Trophoblast cell (in vitro differentiated cells and primary cell): Measurements from ENCODE around the gene FAM161A.
"Not testable (repeated sequence)": the region's sequence is repeated elsewhere in the genome, so short reads cannot be mapped to it uniquely, and the experiment has no call there.

Experiments used
- DNase-seq, 2 donors: peaks; one replicate each; pipeline ENCODE4 v3.0.0-alpha.2; 2016
- H2AFZ ChIP-seq: 2 replicates; pipeline ENCODE4 v1.6.1; 2013; ENCODE audit warnings: low read length, moderate library complexity, mild to moderate bottlenecking; ENCODE audit not compliant: insufficient read depth, poor library complexity
- H2AK5ac ChIP-seq: 2 replicates; pipeline ENCODE4 v1.6.1; 2013; ENCODE audit warnings: mild to moderate bottlenecking, low read length
- H2BK120ac ChIP-seq: 2 replicates; pipeline ENCODE4 v1.6.1; 2013; ENCODE audit warnings: low read length, mild to moderate bottlenecking, moderate library complexity; ENCODE audit not compliant: insufficient read depth, poor library complexity
- H2BK12ac ChIP-seq: 2 replicates; pipeline ENCODE4 v1.6.1; 2013; ENCODE audit warnings: mild to moderate bottlenecking, low read length, moderate library complexity
- H2BK5ac ChIP-seq: 2 replicates; pipeline ENCODE4 v1.6.1; 2013; ENCODE audit warnings: low read length, low read depth, moderate library complexity, mild to moderate bottlenecking; ENCODE audit not compliant: poor library complexity
- H3K14ac ChIP-seq: 2 replicates; pipeline ENCODE4 v1.6.1; 2013; ENCODE audit warnings: mild to moderate bottlenecking, low read length
- H3K18ac ChIP-seq: 2 replicates; pipeline ENCODE4 v1.6.1; 2013; ENCODE audit warnings: mild to moderate bottlenecking, low read length
- H3K23ac ChIP-seq: 2 replicates; pipeline ENCODE4 v1.6.1; 2013; ENCODE audit warnings: low read length
- H3K27ac ChIP-seq: 2 replicates; pipeline ENCODE4 v1.5.1; 2013; ENCODE audit warnings: low read depth, mild to moderate bottlenecking, inconsistent platforms, low read length, moderate library complexity
- H3K27me3 ChIP-seq: 2 replicates; pipeline ENCODE4 v1.6.1; 2013; ENCODE audit warnings: inconsistent platforms, mild to moderate bottlenecking, low read length, moderate library complexity; ENCODE audit not compliant: insufficient read depth
- H3K36me3 ChIP-seq, 2 experiments: 1 replicate in 1 of 2; 2 replicates in 1 of 2; pipeline ENCODE4 v1.6.1; 2013; ENCODE audit warnings: low read length in 2 of 2, mild to moderate bottlenecking in 2 of 2, moderate library complexity in 1 of 2; ENCODE audit not compliant: insufficient read depth in 2 of 2, control insufficient read depth in 1 of 2
- H3K4ac ChIP-seq: 2 replicates; pipeline ENCODE4 v1.6.1; 2013; ENCODE audit warnings: low read depth, mild to moderate bottlenecking, low read length, moderate library complexity
- H3K4me1 ChIP-seq, 2 experiments: 1 replicate in 1 of 2; 2 replicates in 1 of 2; pipeline ENCODE4 v1.6.1; 2013; ENCODE audit warnings: low read length in 2 of 2, mild to moderate bottlenecking in 2 of 2, moderate library complexity in 1 of 2; ENCODE audit not compliant: insufficient read depth in 2 of 2, control insufficient read depth in 1 of 2
- H3K4me2 ChIP-seq: 2 replicates; pipeline ENCODE4 v1.6.1; 2013; ENCODE audit warnings: inconsistent platforms, mild to moderate bottlenecking, low read length, moderate library complexity
- H3K4me3 ChIP-seq: 2 replicates; pipeline ENCODE4 v1.5.1; 2013; ENCODE audit warnings: mild to moderate bottlenecking, low read depth, low read length, inconsistent platforms
- H3K79me1 ChIP-seq: one replicate; pipeline ENCODE4 v1.6.1; 2013; ENCODE audit warnings: low read length
- H3K79me2 ChIP-seq: 2 replicates; pipeline ENCODE4 v1.6.1; 2013; ENCODE audit warnings: low read length, mild to moderate bottlenecking; ENCODE audit not compliant: control insufficient read depth, insufficient read depth, poor library complexity
- H3K9ac ChIP-seq: 2 replicates; pipeline ENCODE4 v1.6.1; 2013; ENCODE audit warnings: mild to moderate bottlenecking, low read length
- H3K9me3 ChIP-seq: 2 replicates; pipeline ENCODE4 v1.6.1; 2013; ENCODE audit warnings: low read depth, mild to moderate bottlenecking, control low read depth, inconsistent platforms, low read length; ENCODE audit not compliant: insufficient read depth
- H4K12ac ChIP-seq: 2 replicates; pipeline ENCODE4 v1.6.1; 2013; ENCODE audit warnings: low read depth, mild to moderate bottlenecking, low read length, moderate library complexity
- H4K8ac ChIP-seq: 2 replicates; pipeline ENCODE4 v1.6.1; 2013; ENCODE audit warnings: low read depth, mild to moderate bottlenecking, low read length, moderate library complexity
- H4K91ac ChIP-seq: one replicate; pipeline ENCODE4 v1.6.1; 2013; ENCODE audit warnings: low read depth, mild to moderate bottlenecking, low read length, moderate library complexity
- WGBS: extraction: QIAGEN DNeasy Blood & Tissue Kit; methylation state at CpG from one replicate; pipeline ENCODE4 v1.1.7; 2013; ENCODE audit warnings: missing lambda C conversion rate; ENCODE audit not compliant: insufficient read length, insufficient coverage; ENCODE audit errors: extremely low coverage; 5-methylcytosine and 5-hydroxymethylcytosine counted together

Gene FAM161A

GRCh38 chr2:61854564-61855317, 881 bp upstream of the FAM161A start:
- H3K79me2 ChIP-seq = no peaks in the 10 kb centered on the region
- H4K91ac ChIP-seq = peak overlapping the region; percentile 50
- peak overlapping the region; percentile 7 for H3K18ac ChIP-seq
- H2BK12ac ChIP-seq = no peak overlapping the region
- no peak overlapping the region for H3K23ac ChIP-seq
- H4K12ac ChIP-seq = peak overlapping the region; percentile 55
- peak overlapping the region; percentile 71 for H3K4me2 ChIP-seq
- H3K9ac ChIP-seq = peak overlapping the region; percentile 3
- H2BK5ac ChIP-seq = no peak overlapping the region
- no peaks in the 10 kb centered on the region for H3K9me3 ChIP-seq
- H3K36me3 ChIP-seq = no peaks in the 10 kb centered on the region
- H3K4ac ChIP-seq = no peak overlapping the region
- peaks cover 4% of the 10 kb centered on the region for H3K79me1 ChIP-seq
- H2AK5ac ChIP-seq = no peak overlapping the region
- H3K4me3 ChIP-seq = peak overlapping the region; percentile 67
- DNase-seq = peak; percentile 97 to 98
- peak overlapping the region; percentile 40 for H3K14ac ChIP-seq
- peak overlapping the region; percentile 47 for H4K8ac ChIP-seq
- no CpG with 5 or more reads among the region's 23 CpGs for WGBS
- no peak overlapping the region for H3K27ac ChIP-seq
- peak overlapping the region; percentile 4 for H2BK120ac ChIP-seq
- H3K27me3 ChIP-seq = no peaks in the 10 kb centered on the region
- H3K4me1 ChIP-seq = no peaks in the 10 kb centered on the region
- peak overlapping the region; percentile 87 for H2AFZ ChIP-seq

GRCh38 chr2:61853086-61853846, 594 bp downstream of the FAM161A start:
- Histone ChIP-seq H3K9me3 (no peaks in the 10 kb centered on the region), H2AK5ac (no peak overlapping the region), H2BK12ac (no peak overlapping the region), H4K8ac (peak overlapping the region; percentile 15), H3K27me3 (no peaks in the 10 kb centered on the region), H3K18ac (peak overlapping the region; percentile 15), H3K4ac (no peak overlapping the region), H4K12ac (peak overlapping the region; percentile 12), H3K79me2 (no peaks in the 10 kb centered on the region), H3K4me1 (no peaks in the 10 kb centered on the region), H3K4me2 (peak overlapping the region; percentile 71), H3K14ac (no peak overlapping the region), H2AFZ (peak overlapping the region; percentile 4), H2BK120ac (no peak overlapping the region), H3K23ac (no peak overlapping the region), H4K91ac (peak overlapping the region; percentile 44), H3K9ac (no peak overlapping the region), H3K27ac (no peak overlapping the region), H3K36me3 (no peaks in the 10 kb centered on the region), H3K4me3 (peak overlapping the region; percentile 89), H3K79me1 (peaks cover 4% of the 10 kb centered on the region), H2BK5ac (peak overlapping the region; percentile 11)
- peak in 1 of 2 donors; percentile 64 for DNase-seq
- no CpG with 5 or more reads among the region's 26 CpGs for WGBS

- H4K91ac ChIP-seq, H3K4me3 ChIP-seq, H3K79me2 ChIP-seq, H2AFZ ChIP-seq, H3K9ac ChIP-seq, H3K27me3 ChIP-seq, H2AK5ac ChIP-seq, DNase-seq, H2BK120ac ChIP-seq, H3K4ac ChIP-seq, H3K4me2 ChIP-seq, H2BK5ac ChIP-seq, H3K18ac ChIP-seq, H3K23ac ChIP-seq, H3K9me3 ChIP-seq, H3K36me3 ChIP-seq, H4K8ac ChIP-seq, H3K27ac ChIP-seq, H3K4me1 ChIP-seq, H3K79me1 ChIP-seq, H2BK12ac ChIP-seq, H4K12ac ChIP-seq, H3K14ac ChIP-seq: not testable (repeated sequence)
- no CpG with 5 or more reads among the region's 10 CpGs for WGBS
Observed at GRCh38 chr2:61851270-61851669, 2.6 kb downstream of the FAM161A start.

GRCh38 chr2:61845320-61845719, 8.5 kb downstream of the FAM161A start:
- Histone ChIP-seq H3K18ac (no peak overlapping the region), H2BK120ac (no peak overlapping the region), H4K91ac (no peak overlapping the region), H3K14ac (no peak overlapping the region), H2BK5ac (no peak overlapping the region), H3K4me1 (no peaks in the 10 kb centered on the region), H2AFZ (no peak overlapping the region), H3K9ac (no peak overlapping the region), H3K27ac (no peak overlapping the region), H3K79me1 (no peaks in the 10 kb centered on the region), H3K79me2 (no peaks in the 10 kb centered on the region), H3K27me3 (no peaks in the 10 kb centered on the region), H3K4me2 (no peak overlapping the region), H3K4me3 (no peak overlapping the region), H4K12ac (no peak overlapping the region), H3K4ac (no peak overlapping the region), H4K8ac (no peak overlapping the region), H3K36me3 (no peaks in the 10 kb centered on the region), H2BK12ac (no peak overlapping the region), H3K9me3 (no peaks in the 10 kb centered on the region), H2AK5ac (no peak overlapping the region), H3K23ac (no peak overlapping the region)
- WGBS = no CpG with 5 or more reads among the region's 3 CpGs
- DNase-seq = no peak
